H1 (cell line): ENCODE measurements around the gene CAPZB. TPM values are rescaled to one million over a fixed set of nuclear protein-coding genes. Genes with fewer than 3 reads are reported as not detected.

Experiments used
- CTCF ChIA-PET: fragments of 300-600 bp; sonication (Branson Sonifier 250); formaldehyde crosslinking; loops from one replicate; lab custom pipeline; 2021; ENCODE audit not compliant: partially characterized antibody; lab: Charles Lee
- POLR2A ChIA-PET: fragments of 300-600 bp; sonication (Branson Sonifier 250); formaldehyde crosslinking; loops from one replicate; lab custom pipeline; 2021; ENCODE audit warnings: inconsistent platforms; ENCODE audit not compliant: partially characterized antibody; lab: Charles Lee
- DNase-seq, 2 experiments: peaks; one replicate each; pipeline versions ENCODE4 v3.0.0 to v3.0.0-alpha.2; 2010 to 2022; ENCODE audit warnings: low spot score in 2 of 2, low read depth in 1 of 2, mixed read lengths in 1 of 2
- FAIRE-seq: peaks from 2 replicates; lab custom pipeline; 2011; peaks lifted over from hg19 to GRCh38; lab: Jason Lieb, UNC
- H2AFZ ChIP-seq: 2 replicates; pipeline ENCODE4 v1.8.1; 2012; ENCODE audit warnings: low read length, inconsistent platforms
- H2AK5ac ChIP-seq: 2 replicates; pipeline ENCODE4 v1.6.1; 2013; ENCODE audit warnings: low read depth, low read length
- H2BK120ac ChIP-seq: replicated peaks from 2 replicates; pipeline ENCODE3; 2013; ENCODE audit warnings: low read depth, low read length, inconsistent platforms
- H2BK12ac ChIP-seq: 2 replicates; pipeline ENCODE4 v1.6.1; 2013; ENCODE audit warnings: low read depth, low read length
- H2BK15ac ChIP-seq: 2 replicates; pipeline ENCODE4 v1.6.1; 2013; ENCODE audit warnings: low read length
- H2BK20ac ChIP-seq: 2 replicates; pipeline ENCODE4 v1.6.1; 2013; ENCODE audit warnings: low read length
- H2BK5ac ChIP-seq: 2 replicates; pipeline ENCODE4 v1.6.1; 2013; ENCODE audit warnings: low read depth, low read length
- H3K14ac ChIP-seq: 2 replicates; pipeline ENCODE4 v1.6.1; 2013; ENCODE audit warnings: inconsistent platforms; ENCODE audit not compliant: insufficient read length
- H3K18ac ChIP-seq: 2 replicates; pipeline ENCODE4 v1.6.1; 2013; ENCODE audit warnings: low read length; ENCODE audit errors: extremely low read depth
- H3K23ac ChIP-seq: 2 replicates; pipeline ENCODE4 v1.6.1; 2013; ENCODE audit warnings: inconsistent platforms; ENCODE audit not compliant: insufficient read length
- H3K23me2 ChIP-seq: 2 replicates; pipeline ENCODE4 v1.6.1; 2013; ENCODE audit warnings: low read depth, low read length
- H3K27ac ChIP-seq: 2 replicates; pipeline ENCODE4 v1.6.1; 2011; ENCODE audit warnings: low read depth, low read length, inconsistent platforms
- H3K27me3 ChIP-seq, 4 experiments: replicated peaks in 1 of 4; 1 replicate in 1 of 4; 2 replicates in 3 of 4; pipeline versions ENCODE4 v1.6.1 to v1.8.1; 2011 to 2013; ENCODE audit warnings: low read length in 3 of 4, mild to moderate bottlenecking in 3 of 4, inconsistent platforms in 2 of 4, mixed read lengths in 2 of 4, moderate library complexity in 1 of 4; ENCODE audit not compliant: control insufficient read depth in 3 of 4, insufficient read depth in 3 of 4; ENCODE audit errors: extremely low read depth in 1 of 4
- H3K36me3 ChIP-seq, 4 experiments: 2 replicates each; pipeline versions ENCODE4 v1.6.1 to v1.8.1; 2011 to 2013; ENCODE audit warnings: mild to moderate bottlenecking in 4 of 4, low read length in 3 of 4, moderate library complexity in 2 of 4, control low read depth in 1 of 4, inconsistent platforms in 1 of 4; ENCODE audit not compliant: insufficient read depth in 4 of 4, control insufficient read depth in 2 of 4
- H3K4ac ChIP-seq: replicated peaks from 2 replicates; pipeline ENCODE3; 2013; ENCODE audit warnings: low read length, low read depth, mixed read lengths, inconsistent platforms; ENCODE audit not compliant: insufficient read length
- H3K4me1 ChIP-seq, 4 experiments: replicated peaks in 1 of 4; 1 replicate in 1 of 4; 2 replicates in 3 of 4; pipeline versions ENCODE4 v1.6.1 to v1.8.1; 2011 to 2013; ENCODE audit warnings: low read length in 3 of 4, inconsistent platforms in 2 of 4, mixed read lengths in 1 of 4; ENCODE audit not compliant: insufficient read depth in 4 of 4, control insufficient read depth in 3 of 4
- H3K4me2 ChIP-seq, 2 experiments: 2 replicates each; pipeline versions ENCODE4 v1.6.1 to v1.8.1; 2011 to 2013; ENCODE audit warnings: low read depth in 2 of 2, low read length in 2 of 2, control low read depth in 1 of 2, inconsistent platforms in 1 of 2, mild to moderate bottlenecking in 1 of 2; ENCODE audit not compliant: insufficient read depth in 1 of 2
- H3K4me3 ChIP-seq, 4 experiments: fragments of 200-600, 300-600 bp in 1 of 4; sonication (generic), shearing (Covaris generic), sonication (Bioruptor Twin) in 1 of 4; 2 replicates each; pipeline versions ENCODE4 v1.5.1 to v1.8.1; 2011 to 2016; ENCODE audit warnings: low read length in 4 of 4, low read depth in 3 of 4, control low read depth in 2 of 4, inconsistent platforms in 2 of 4, mild to moderate bottlenecking in 2 of 4, mixed read lengths in 1 of 4, moderate library complexity in 1 of 4; ENCODE audit not compliant: insufficient read depth in 2 of 4; ENCODE audit errors: extremely low read depth in 1 of 4
- H3K56ac ChIP-seq: replicated peaks from 2 replicates; pipeline ENCODE3; 2013; ENCODE audit warnings: low read depth, mild to moderate bottlenecking, mixed read lengths, low read length, inconsistent platforms; ENCODE audit not compliant: insufficient read length
- H3K79me1 ChIP-seq: 2 replicates; pipeline ENCODE4 v1.6.1; 2013; ENCODE audit warnings: low read depth, low read length, control low read depth
- H3K79me2 ChIP-seq, 2 experiments: 2 replicates each; pipeline versions ENCODE4 v1.6.1 to v1.8.1; 2012 to 2013; ENCODE audit warnings: low read length in 2 of 2, mild to moderate bottlenecking in 2 of 2, inconsistent platforms in 1 of 2; ENCODE audit not compliant: insufficient read depth in 2 of 2, control insufficient read depth in 1 of 2
- H3K9ac ChIP-seq, 4 experiments: replicated peaks in 1 of 4; 1 replicate in 1 of 4; 2 replicates in 3 of 4; pipeline versions ENCODE4 v1.6.1 to v1.8.1; 2011 to 2013; ENCODE audit warnings: low read depth in 3 of 4, low read length in 3 of 4, control low read depth in 2 of 4, mild to moderate bottlenecking in 2 of 4, moderate library complexity in 2 of 4, inconsistent platforms in 1 of 4; ENCODE audit errors: extremely low read depth in 1 of 4
- H3K9me3 ChIP-seq, 2 experiments: 2 replicates each; pipeline versions ENCODE4 v1.6.1 to v1.8.1; 2012 to 2013; ENCODE audit warnings: mild to moderate bottlenecking in 2 of 2, moderate library complexity in 2 of 2, control low read depth in 1 of 2, inconsistent platforms in 1 of 2, low read depth in 1 of 2, low read length in 1 of 2, mixed read lengths in 1 of 2; ENCODE audit not compliant: insufficient read depth in 2 of 2
- H4K20me1 ChIP-seq, 2 experiments: replicated peaks in 1 of 2; 2 replicates each; pipeline versions ENCODE3 to v1.8.1; 2011 to 2013; ENCODE audit warnings: inconsistent platforms in 2 of 2, low read length in 2 of 2, mild to moderate bottlenecking in 1 of 2; ENCODE audit not compliant: insufficient read depth in 2 of 2, control insufficient read depth in 1 of 2
- H4K5ac ChIP-seq: 2 replicates; pipeline ENCODE4 v1.6.1; 2013; ENCODE audit warnings: low read length, low read depth, mixed read lengths, inconsistent platforms; ENCODE audit not compliant: insufficient read length
- H4K8ac ChIP-seq: 2 replicates; pipeline ENCODE4 v1.8.0; 2013; ENCODE audit warnings: mild to moderate bottlenecking, moderate library complexity, low read length, inconsistent platforms; ENCODE audit not compliant: insufficient read depth; ENCODE audit errors: extremely low read depth
- H4K91ac ChIP-seq: replicated peaks from 2 replicates; pipeline ENCODE3; 2013; ENCODE audit warnings: low read length, mixed read lengths, inconsistent platforms; ENCODE audit not compliant: insufficient read length
- CBX5 ChIP-seq: fragments of 300-800, 300-1000 bp; sonication (generic); IDR thresholded peaks from 2 replicates; pipeline ENCODE4 v1.7.1; 2016; ENCODE audit warnings: antibody characterized with exemption, low read length, low read depth
- CEBPB ChIP-seq: IDR thresholded peaks from 2 replicates; pipeline ENCODE4 v1.6.1; 2012; ENCODE audit warnings: low read depth, low read length
- KDM5A ChIP-seq: fragments of 200-600 bp; IDR thresholded peaks from 2 replicates; pipeline ENCODE4 v1.7.1; 2012; ENCODE audit warnings: mild to moderate bottlenecking, low read length, inconsistent platforms, mixed read lengths
- NRF1 ChIP-seq: IDR thresholded peaks from 2 replicates; pipeline ENCODE4 v1.6.1; 2011; ENCODE audit warnings: mild to moderate bottlenecking, low read depth, low read length, improper control_type of control experiment
- PHF8 ChIP-seq: fragments of 200-600 bp; sonication (generic); conservative IDR thresholded peaks from 2 replicates; pipeline ENCODE4 v1.7.1; 2012; ENCODE audit warnings: low read depth, mild to moderate bottlenecking, inconsistent platforms, low read length, moderate library complexity
- POLR2A ChIP-seq, 2 experiments: IDR thresholded peaks; 1 replicate in 1 of 2; 2 replicates in 1 of 2; pipeline ENCODE4 v1.6.1; 2011; ENCODE audit warnings: low read depth in 2 of 2, low read length in 2 of 2, mild to moderate bottlenecking in 2 of 2; ENCODE audit errors: control extremely low read depth in 1 of 2
- SIN3A ChIP-seq, 2 experiments: IDR thresholded peaks in 1 of 2; conservative IDR thresholded peaks in 1 of 2; 2 replicates each; pipeline ENCODE4 v1.6.1; 2011 to 2012; ENCODE audit warnings: low read length in 2 of 2, improper control_type of control experiment in 1 of 2, low read depth in 1 of 2, mild to moderate bottlenecking in 1 of 2
- SRF ChIP-seq: IDR thresholded peaks from 2 replicates; pipeline ENCODE4 v1.6.1; 2011; ENCODE audit warnings: mild to moderate bottlenecking, low read depth, low read length, moderate library complexity
- TAF1 ChIP-seq: IDR thresholded peaks from 2 replicates; pipeline ENCODE4 v1.6.1; 2011; ENCODE audit warnings: mild to moderate bottlenecking, low read depth, low read length
- TAF7 ChIP-seq: optimal IDR thresholded peaks from 2 replicates; pipeline ENCODE3; 2011; ENCODE audit warnings: low read depth, mild to moderate bottlenecking, inconsistent platforms, low read length, moderate library complexity, borderline replicate concordance
- whole genome bisulfite sequencing, 2 experiments: shearing (Covaris generic) in 1 of 2; methylation state at CpG; one replicate each; pipeline versions ENCODE4 v1.1.6 to v1.1.7; 2013 to 2015; ENCODE audit warnings: low lambda C conversion rate in 2 of 2, mixed read lengths in 2 of 2, inconsistent platforms in 1 of 2, low coverage in 1 of 2, missing lambda C conversion rate in 1 of 2; ENCODE audit not compliant: insufficient replicate concordance in 2 of 2, insufficient coverage in 1 of 2, insufficient read length in 1 of 2; ENCODE audit errors: extremely low coverage in 1 of 2, missing lambda C conversion rate in 1 of 2; 5-methylcytosine and 5-hydroxymethylcytosine counted together
- polyA plus RNA-seq, 7 experiments: library from polyadenylated mRNA; depleted of rRNA in 3 of 7; stranded (reverse) in 5 of 7; unstranded in 2 of 7; fragments of >200 nt in 5 of 7; fragments of 200-250 nt in 2 of 7; gene quantifications; 1 replicate in 5 of 7; 2 replicates in 1 of 7; 4 replicates in 1 of 7; pipeline versions ENCODE4 v1.2.1 to v1.2.3, GENCODE V29; 2011 to 2013; ENCODE audit warnings: missing spikeins in 2 of 7, mixed read lengths in 2 of 7
- total RNA-seq: library from RNA; stranded (reverse); fragmentation: NEBNext Ultra II Directional; extraction: Animal tissue kit (Norgen Biotek cat#: 25700); gene quantifications from 2 replicates; pipeline ENCODE4 v1.2.1, GENCODE V29; 2021
- TF ChIP-seq, protein P1 (sequence below): IDR thresholded peaks from 2 replicates; pipeline ENCODE4 v1.6.1; 2012; ENCODE audit warnings: inconsistent platforms
- TF ChIP-seq, protein P2 (sequence below): IDR thresholded peaks from 2 replicates; pipeline ENCODE4 v1.6.1; 2012; ENCODE audit warnings: low read length, inconsistent platforms

Gene CAPZB
- total and polyA plus RNA-seq, 2 of the 8 experiments (the other 6 are each of a cell fraction or from before 2014, with no cell fraction given), result 162 to 371 TPM

DNA sequence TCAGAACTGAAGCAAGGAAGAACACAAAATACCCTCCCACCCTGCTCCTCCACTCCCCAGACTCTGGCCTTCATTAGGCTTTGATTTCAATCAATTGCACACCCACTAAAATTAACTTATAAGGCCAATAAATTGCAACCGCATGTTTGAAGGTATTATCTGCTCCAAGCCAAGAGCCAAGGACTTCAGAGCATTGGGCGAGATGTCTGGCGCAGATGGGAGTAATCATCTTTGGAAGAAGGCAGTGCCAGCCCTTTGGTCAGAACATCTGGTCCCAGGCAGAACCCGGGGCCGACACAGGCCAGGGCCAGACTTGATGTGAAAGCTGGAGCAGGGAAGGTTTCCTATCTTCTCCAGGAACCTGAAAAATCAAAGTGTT lies 113.2 kb downstream of the CAPZB start:
- no peaks in the 10 kb centered on the region for H3K9me3 ChIP-seq
- H3K4me3 ChIP-seq, result no peak overlapping the region
- H2BK20ac ChIP-seq, result no peak overlapping the region
- no peak overlapping the region for H2BK5ac ChIP-seq
- H2BK120ac ChIP-seq, result no peak overlapping the region
- no peak overlapping the region for H3K4ac ChIP-seq
- FAIRE-seq (no peak), DNase-seq (no peak)
- H3K56ac ChIP-seq, result no peak overlapping the region
- 91% methylated on average over 5 of the region's 5 CpGs; no CpG with 5 or more reads in 1 of the 2 experiments for WGBS, 2 experiments
- no peak overlapping the region for H2AFZ ChIP-seq
- no peak overlapping the region for H3K27ac ChIP-seq
- POLR2A ChIA-PET, result interaction anchor here (1.2 kb wide), 1 partner anchor 19 kb away, joined by 3 read pairs; no protein-coding TSS in a partner anchor
- H4K20me1 ChIP-seq, result peaks cover 22 to 26% of the 10 kb centered on the region in 2 experiments
- no peak overlapping the region for H4K5ac ChIP-seq
- CTCF ChIA-PET, result interaction anchor here (1.0 to 9.2 kb wide), 9 partner anchors 9 to 296 kb away, joined by 3 to 68 read pairs (median 4); no protein-coding TSS in a partner anchor
- H3K23ac ChIP-seq, result no peak overlapping the region
- H3K79me2 ChIP-seq, result peaks cover 0 to under 1% of the 10 kb centered on the region in 2 experiments; a peak in 1 of 4 replicates
- no peak overlapping the region for H2BK12ac ChIP-seq
- no peak overlapping the region for H2AK5ac ChIP-seq
- H3K79me1 ChIP-seq, result peaks cover 15% of the 10 kb centered on the region
- H3K4me1 ChIP-seq, result no peaks in the 10 kb centered on the region
- H3K4me2 ChIP-seq, result no peak overlapping the region
- no peak overlapping the region for H4K91ac ChIP-seq
- H3K36me3 ChIP-seq, result peaks cover 0 to 21% (median 6%) of the 10 kb centered on the region in 4 experiments; a peak in 4 of 8 replicates
- H3K14ac ChIP-seq, result no peak overlapping the region
- H4K8ac ChIP-seq, result no peak overlapping the region
- H3K9ac ChIP-seq, result no peak overlapping the region
- H3K18ac ChIP-seq, result no peak overlapping the region
- no peak overlapping the region for H2BK15ac ChIP-seq
- H3K27me3 ChIP-seq, result no peaks in the 10 kb centered on the region
- H3K23me2 ChIP-seq, result no peaks in the 10 kb centered on the region
- no peak for TF ChIP-seq PHF8
- TF ChIP-seq, protein P1, sequence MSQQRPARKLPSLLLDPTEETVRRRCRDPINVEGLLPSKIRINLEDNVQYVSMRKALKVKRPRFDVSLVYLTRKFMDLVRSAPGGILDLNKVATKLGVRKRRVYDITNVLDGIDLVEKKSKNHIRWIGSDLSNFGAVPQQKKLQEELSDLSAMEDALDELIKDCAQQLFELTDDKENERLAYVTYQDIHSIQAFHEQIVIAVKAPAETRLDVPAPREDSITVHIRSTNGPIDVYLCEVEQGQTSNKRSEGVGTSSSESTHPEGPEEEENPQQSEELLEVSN, result no peak
- no peak for TF ChIP-seq SRF
- TF ChIP-seq CBX5, result no peak
- TF ChIP-seq, protein P2, sequence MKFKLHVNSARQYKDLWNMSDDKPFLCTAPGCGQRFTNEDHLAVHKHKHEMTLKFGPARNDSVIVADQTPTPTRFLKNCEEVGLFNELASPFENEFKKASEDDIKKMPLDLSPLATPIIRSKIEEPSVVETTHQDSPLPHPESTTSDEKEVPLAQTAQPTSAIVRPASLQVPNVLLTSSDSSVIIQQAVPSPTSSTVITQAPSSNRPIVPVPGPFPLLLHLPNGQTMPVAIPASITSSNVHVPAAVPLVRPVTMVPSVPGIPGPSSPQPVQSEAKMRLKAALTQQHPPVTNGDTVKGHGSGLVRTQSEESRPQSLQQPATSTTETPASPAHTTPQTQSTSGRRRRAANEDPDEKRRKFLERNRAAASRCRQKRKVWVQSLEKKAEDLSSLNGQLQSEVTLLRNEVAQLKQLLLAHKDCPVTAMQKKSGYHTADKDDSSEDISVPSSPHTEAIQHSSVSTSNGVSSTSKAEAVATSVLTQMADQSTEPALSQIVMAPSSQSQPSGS, result no peak
- TF ChIP-seq POLR2A (IDR thresholded peaks at IDR 0.05; ENCODE audit: control extremely low read depth in 1 of 2, low read depth in 2 of 2, low read length in 2 of 2), result no peak
- TF ChIP-seq SIN3A (conservative IDR thresholded peaks at IDR 0.05 in 1 of 2, IDR thresholded peaks at IDR 0.05 in 1 of 2; ENCODE audit: low read depth in 1 of 2, low read length in 2 of 2), result no peak
- TF ChIP-seq CEBPB, result no peak
- no peak for TF ChIP-seq TAF1
- no peak for TF ChIP-seq NRF1
- no peak for TF ChIP-seq KDM5A
- no peak for TF ChIP-seq TAF7
